Stimulated activated CD4-positive, alpha-beta T cell treated with anti-CD3 and anti-CD28 coated beads, Interleukin-1b, Interleukin-23, amount 100 ng/mL, for 24 hours (primary cell): Measurements from ENCODE around the gene SEC14L2.
"Not testable (repeated sequence)": the region's sequence is repeated elsewhere in the genome, so short reads cannot be mapped to it uniquely, and the experiment has no call there.

Experiments
- DNase-seq, 4 experiments: peaks; one replicate each; pipeline ENCODE4 v3.0.0-alpha.2; 2020; ENCODE audit warnings: low read depth in 4 of 4, low spot score in 1 of 4

Gene SEC14L2

DNA sequence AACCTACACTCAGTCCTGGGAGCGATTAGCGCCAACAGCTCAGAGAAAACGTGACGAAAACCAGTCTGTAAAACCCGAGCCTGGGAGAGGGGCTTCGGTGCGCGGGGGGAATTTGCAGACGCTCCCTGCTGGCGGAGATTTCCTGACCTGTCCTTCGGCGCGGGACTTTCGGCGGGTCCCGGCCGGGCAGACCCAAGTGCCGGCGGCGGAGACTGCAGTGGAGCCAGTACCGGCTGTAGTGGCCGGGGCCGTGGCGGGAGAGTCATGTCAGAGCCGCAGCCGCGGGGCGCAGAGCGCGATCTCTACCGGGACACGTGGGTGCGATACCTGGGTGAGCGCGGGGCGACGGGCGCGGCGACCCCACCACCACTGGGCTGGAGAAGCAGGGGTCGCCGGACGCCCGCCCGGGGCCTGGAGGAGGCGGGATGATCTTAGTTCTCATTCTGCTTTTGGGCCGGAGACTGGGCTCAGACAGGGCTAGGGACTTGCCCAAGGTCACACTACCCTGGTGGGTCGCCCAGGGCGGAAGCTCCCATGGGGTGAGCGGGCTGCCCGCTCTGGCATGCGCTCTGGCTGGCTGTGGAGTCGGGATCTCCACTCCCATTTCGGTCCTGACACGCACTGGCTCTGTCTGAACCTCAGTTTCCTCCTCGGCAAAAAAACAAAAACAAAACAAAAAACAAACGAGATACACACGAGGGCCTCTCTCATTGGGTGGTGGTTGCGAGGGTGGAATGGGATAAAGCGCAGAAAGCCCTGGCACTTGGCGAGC, 29.0 kb downstream of the SEC14L2 start, which contains the start of gene MTFP1:
Gene MTFP1, plus strand, starts transcription at position 153 of the 772 bp plus-strand sequence. Its CDS starts 112 bp downstream, at position 265.
- peak in 3 of 4 experiments; percentile 27 to 38 (median 36) for DNase-seq

GRCh38 chr22:30426388-30427353, 29.9 kb downstream of the SEC14L2 start:
- peak; percentile 70 to 90 (median 78) for DNase-seq

DNA sequence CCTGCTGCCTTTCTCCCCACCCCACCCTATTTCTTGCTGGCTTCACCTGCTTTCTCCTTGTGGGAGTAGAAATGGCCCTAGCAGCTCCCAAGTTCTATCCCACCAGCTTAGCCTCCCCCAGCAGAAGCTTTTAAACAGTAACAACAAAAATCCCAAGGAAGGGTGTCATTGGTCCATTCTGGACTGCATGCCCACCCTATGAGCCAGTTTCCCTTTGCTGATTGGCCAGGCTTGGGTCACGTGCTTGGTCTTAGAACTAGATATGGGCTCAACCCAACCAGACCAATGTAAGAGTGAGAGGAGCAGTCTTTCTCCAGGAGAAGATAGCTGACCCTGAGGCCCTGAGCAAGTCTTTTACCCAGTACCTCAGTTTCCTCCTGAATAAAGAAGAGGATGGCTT, 31.1 kb downstream of the SEC14L2 start:
- DNase-seq: no peak

GRCh38 chr22:30429887-30430286, 33.1 kb downstream of the SEC14L2 start:
- no peak for DNase-seq

- no peak for DNase-seq
Measured at GRCh38 chr22:30430933-30431332, 34.1 kb downstream of the SEC14L2 start.

GRCh38 chr22:30432096-30432495, 35.3 kb downstream of the SEC14L2 start:
- no peak for DNase-seq

DNA sequence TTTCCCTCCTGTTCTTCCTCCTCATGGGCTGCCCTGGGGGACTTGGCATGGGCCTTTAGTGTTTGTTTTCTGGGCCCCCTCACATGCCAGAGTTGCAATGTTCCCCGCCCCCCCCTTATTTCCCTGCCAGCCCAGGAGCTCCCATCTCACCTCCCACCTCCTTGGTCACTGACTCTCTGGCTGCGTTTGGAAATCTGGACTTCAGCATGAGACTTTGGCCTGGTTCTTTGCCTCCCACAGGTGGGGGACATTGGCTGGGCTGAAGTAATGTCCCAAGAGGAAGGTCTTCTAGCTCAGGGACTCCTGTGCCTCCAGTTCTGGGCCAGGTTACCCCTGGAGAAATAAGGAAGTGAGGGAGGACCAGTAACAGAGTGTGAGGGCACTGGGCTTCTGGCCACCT, 35.7 kb downstream of the SEC14L2 start:
- no peak for DNase-seq

GRCh38 chr22:30433227-30433626, 36.4 kb downstream of the SEC14L2 start:
- no peak for DNase-seq

GRCh38 chr22:30433773-30434172, 37.0 kb downstream of the SEC14L2 start:
- no peak for DNase-seq

DNA sequence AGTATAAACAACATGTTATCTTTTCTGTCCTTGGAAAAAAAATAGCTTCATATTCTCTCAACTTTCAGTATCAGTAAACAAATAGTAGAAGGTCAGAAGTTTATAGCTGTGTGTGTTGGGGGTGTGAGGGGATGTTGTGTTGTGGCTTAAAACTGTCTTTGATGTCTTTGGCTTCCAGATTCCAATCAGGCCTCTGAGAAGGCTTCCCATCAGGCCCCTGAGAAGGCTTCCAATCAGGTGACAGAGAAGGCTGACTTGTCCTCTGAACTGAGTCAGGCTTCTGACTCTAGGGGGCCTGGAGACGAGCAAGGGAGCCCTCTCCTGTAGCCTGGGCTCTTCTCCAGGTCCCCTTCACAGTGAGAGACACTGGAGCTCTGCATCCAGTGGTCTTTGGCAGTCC, 38.0 kb downstream of the SEC14L2 start:
- DNase-seq: no peak

GRCh38 chr22:30435674-30436126, 38.9 kb downstream of the SEC14L2 start:
- DNase-seq: peak; percentile 33 to 66 (median 45)

- no peak for DNase-seq
Measured at GRCh38 chr22:30436196-30436595, 39.4 kb downstream of the SEC14L2 start.

- no peak for DNase-seq
Measured at GRCh38 chr22:30438559-30438958, 41.7 kb downstream of the SEC14L2 start.

GRCh38 chr22:30439226-30439625, 42.4 kb downstream of the SEC14L2 start:
- DNase-seq: no peak

GRCh38 chr22:30439836-30440235, 43.0 kb downstream of the SEC14L2 start:
- DNase-seq: no peak

- no peak for DNase-seq
Measured at GRCh38 chr22:30441088-30441487, 44.3 kb downstream of the SEC14L2 start.

DNA sequence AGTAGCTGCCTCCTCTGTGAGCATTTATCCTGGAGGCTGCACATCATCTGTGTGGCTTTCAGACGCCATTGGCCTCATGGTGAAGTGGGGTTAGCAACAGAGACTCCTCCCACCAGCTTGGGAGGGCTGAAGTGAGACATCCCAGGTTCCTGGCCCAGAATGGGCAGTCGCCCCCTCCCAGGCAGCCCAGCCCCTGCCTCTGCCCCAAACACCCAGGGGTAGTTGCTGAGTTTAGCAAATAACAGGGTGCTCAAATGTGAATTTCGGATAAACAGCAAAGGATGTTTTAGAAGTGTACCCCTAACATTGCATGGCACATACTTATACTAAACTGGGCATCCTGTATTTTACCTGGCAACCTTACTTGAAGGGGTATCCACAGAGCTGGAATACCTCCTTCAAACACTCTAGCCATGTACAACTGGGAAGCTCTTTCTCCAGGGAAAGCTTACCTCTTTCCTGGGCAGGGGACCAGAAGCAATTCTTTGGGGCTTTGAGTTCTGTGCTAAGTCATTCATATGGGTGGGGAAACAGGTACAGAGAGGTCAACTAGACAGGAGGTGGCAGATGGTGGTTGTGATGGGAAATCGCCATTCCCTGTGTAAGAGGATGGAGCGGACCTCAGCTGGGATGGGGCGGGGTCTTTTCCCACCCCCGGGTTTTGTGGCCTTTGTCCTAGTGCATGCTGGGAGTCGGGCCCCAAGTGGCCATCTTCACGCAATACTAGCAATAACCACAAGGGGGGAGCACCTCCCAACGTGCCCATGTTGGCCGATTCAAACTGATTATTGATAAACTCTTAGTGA, 48.0 kb downstream of the SEC14L2 start:
- DNase-seq: peak in 1 of 4 experiments; percentile 50

DNA sequence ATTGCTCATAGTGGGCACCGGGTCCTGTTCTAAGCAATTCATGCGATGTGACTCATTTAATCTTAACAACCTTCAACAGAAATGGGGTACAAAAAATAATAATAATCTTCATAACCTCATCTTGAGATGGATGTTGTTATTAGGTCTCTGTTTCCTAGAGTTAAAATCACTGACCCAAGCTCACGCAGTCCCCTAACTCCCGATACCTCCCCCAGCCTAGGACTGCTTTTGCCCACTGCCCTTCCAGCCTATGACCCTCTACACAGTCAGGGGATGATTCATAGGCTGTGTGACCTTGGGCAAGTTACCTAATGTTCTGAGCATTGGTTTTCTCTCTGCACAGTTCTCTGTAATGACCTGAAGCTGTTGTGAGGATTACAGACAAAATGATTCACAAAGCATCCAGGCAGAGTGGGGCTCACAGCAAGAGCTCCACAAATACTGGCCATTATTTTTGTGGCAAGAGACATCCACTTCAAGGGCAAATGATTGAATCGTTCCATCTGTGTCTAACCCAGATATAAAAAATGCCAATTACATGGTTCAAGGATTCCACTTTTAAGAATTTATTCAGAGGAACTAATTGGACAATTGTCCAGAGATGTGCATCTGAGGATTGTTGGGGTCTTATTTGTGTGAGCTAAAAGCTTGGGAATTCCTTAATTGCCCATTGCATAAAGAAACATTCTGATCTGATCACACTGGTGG, 48.8 kb downstream of the SEC14L2 start:
- DNase-seq: no peak

- DNase-seq: no peak
Measured at GRCh38 chr22:30447656-30448055, 50.8 kb downstream of the SEC14L2 start.

DNA sequence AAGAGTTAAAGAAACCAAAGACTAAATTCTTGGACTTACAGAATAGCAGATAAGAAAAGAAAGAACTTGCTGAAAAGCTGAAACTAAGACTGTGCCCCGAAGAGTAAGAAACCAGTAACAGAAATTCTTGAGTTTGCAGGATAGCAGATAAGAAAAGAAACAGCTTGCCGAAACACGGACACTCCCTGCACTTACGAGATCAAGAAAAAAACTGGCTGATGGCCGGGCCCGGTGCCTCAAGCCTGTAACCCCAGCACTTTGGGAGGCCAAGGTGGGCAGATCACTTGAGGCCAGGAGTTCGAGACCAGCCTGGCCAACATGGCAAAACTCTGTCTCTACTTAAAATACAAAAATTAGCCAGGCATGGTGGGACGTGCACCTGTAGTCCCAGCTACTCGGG, 54.7 kb downstream of the SEC14L2 start:
- DNase-seq: not testable (repeated sequence)
